Kidney (tissue), 22 donors: ENCODE data around the gene DIPK1A. TPM values are rescaled to one million over a fixed set of nuclear protein-coding genes. Genes with fewer than 3 reads are reported as not detected.
A peak's percentile ranks its signal among the peaks of the same experiment; 100 is the strongest.

Source experiments
- DNase-seq, 5 donors: peaks; one replicate each; pipeline ENCODE4 v3.0.0-alpha.2; 2013 to 2020
- FAIRE-seq: peaks from 2 replicates; lab custom pipeline; 2012; peaks lifted over from hg19 to GRCh38; lab: Jason Lieb, UNC
- H3K27ac ChIP-seq, 2 donors: one replicate each; pipeline ENCODE4 v1.7.0; 2013; ENCODE audit warnings: low read depth in 2 of 2, low read length in 2 of 2, inconsistent platforms in 1 of 2
- H3K27me3 ChIP-seq: one replicate; pipeline ENCODE4 v1.7.1; 2013; ENCODE audit warnings: low read length, inconsistent platforms; ENCODE audit not compliant: control insufficient read depth, insufficient read depth
- H3K36me3 ChIP-seq, 3 donors: one replicate each; pipeline versions ENCODE4 v1.7.0 to v1.7.1; 2013; ENCODE audit warnings: low read length in 3 of 3, control low read depth in 1 of 3, inconsistent platforms in 1 of 3; ENCODE audit not compliant: insufficient read depth in 3 of 3, control insufficient read depth in 2 of 3
- H3K4me1 ChIP-seq, 3 donors: one replicate each; pipeline versions ENCODE4 v1.7.0 to v1.7.1; 2013; ENCODE audit warnings: low read length in 3 of 3, inconsistent platforms in 1 of 3, low read depth in 1 of 3; ENCODE audit not compliant: control insufficient read depth in 2 of 3, insufficient read depth in 2 of 3
- H3K4me3 ChIP-seq, 3 donors: one replicate each; pipeline versions ENCODE4 v1.7.0 to v1.8.1; 2013; ENCODE audit warnings: low read length in 3 of 3, control low read depth in 1 of 3, inconsistent platforms in 1 of 3
- H3K9ac ChIP-seq, 3 donors: one replicate each; pipeline versions ENCODE4 v1.7.0 to v1.7.1; 2013; ENCODE audit warnings: low read length in 3 of 3, control low read depth in 1 of 3, inconsistent platforms in 1 of 3
- H3K9me3 ChIP-seq, 3 donors: one replicate each; pipeline versions ENCODE4 v1.7.0 to v1.7.1; 2013; ENCODE audit warnings: low read length in 3 of 3, control low read depth in 1 of 3, inconsistent platforms in 1 of 3; ENCODE audit not compliant: control insufficient read depth in 2 of 3, insufficient read depth in 1 of 3
- intact Hi-C: fragments of 100-400 bp; cut with DNase I; formaldehyde crosslinking; loops from one replicate; pipeline ENCODE4 v1.11.1; 2022
- long read RNA-seq, 10 donors: library from polyadenylated mRNA in 1 of 10; unstranded in 1 of 10; transcript quantifications; one replicate each; pipeline ENCODE4 v2.0.0 and lab custom pipeline, GENCODE V29; 2021 to 2026
- polyA plus RNA-seq: library from polyadenylated mRNA; stranded (reverse); fragments of 350-450 nt; fragmentation: Illumina TruSeq; extraction: RNeasy Lipid Tissue Mini Kit (QIAGEN cat#74804); gene quantifications from one replicate; pipeline ENCODE4 v1.2.3, GENCODE V29; 2014; ENCODE audit warnings: low read depth, low replicate concordance; ENCODE audit not compliant: insufficient read depth
- total RNA-seq: library from RNA; stranded (reverse); fragmentation: NEBNext Ultra II Directional; extraction: Animal tissue kit (Norgen Biotek cat#: 25700); gene quantifications from one replicate; pipeline ENCODE4 v1.2.1, GENCODE V29; 2021
- TF ChIP-seq, protein P1 (sequence below): IDR thresholded peaks from 3 replicates; pipeline ENCODE4 v1.5.1; 2012; ENCODE audit warnings: mild to moderate bottlenecking, moderate library complexity, borderline replicate concordance; ENCODE audit not compliant: insufficient read depth; ENCODE audit errors: extremely low read depth
- donor health status: control.
- donor health status: control.
- donor health status: control.
- donor health status: control.
- donor health status: control.
- donor health status: DM: yes; HTN: yes; CAD: no.
- donor health status: Normal renal cell carcinoma (clear cell type).

DIPK1A gene
- total RNA-seq, result 4.0 TPM
- polyA plus RNA-seq, result 6.1 TPM
- long read RNA-seq, donor 1, partial matches to known transcripts, result 5,003 of 5,106 reads
- long read RNA-seq, donor 1, other reads (novel, unspliced or antisense), result 99 of 5,106 reads
- long read RNA-seq, donor 2, partial matches to known transcripts, result 4,828 of 4,942 reads
- long read RNA-seq, donor 2, other reads (novel, unspliced or antisense), result 114 of 4,942 reads
- long read RNA-seq, donor 3, partial matches to known transcripts, result 0 of 2 reads
- long read RNA-seq, donor 3, other reads (novel, unspliced or antisense), result 0 of 2 reads
- long read RNA-seq, donor 4, partial matches to known transcripts, result 2,106 of 3,589 reads
- long read RNA-seq, donor 4, other reads (novel, unspliced or antisense), result 1,483 of 3,589 reads
- long read RNA-seq, donor 5, result 0 reads
- long read RNA-seq, donor 6, partial matches to known transcripts, result 11,690 of 11,989 reads
- long read RNA-seq, donor 6, other reads (novel, unspliced or antisense), result 296 of 11,989 reads
- long read RNA-seq, donor 7, transcript FAM69A-201 (5 exons, 2,574 nt), result major isoform, 7 of 9 reads
- long read RNA-seq, donor 7, partial matches to known transcripts, result 0 of 9 reads
- long read RNA-seq, donor 7, other reads (novel, unspliced or antisense), result 2 of 9 reads
- long read RNA-seq, donor 8, result 0 reads
- long read RNA-seq, donor 9, partial matches to known transcripts, result 2,166 of 3,599 reads
- long read RNA-seq, donor 9, other reads (novel, unspliced or antisense), result 1,432 of 3,599 reads
- long read RNA-seq, donor 10, partial matches to known transcripts, result 0 of 1 reads
- long read RNA-seq, donor 10, other reads (novel, unspliced or antisense), result 0 of 1 reads

DNA sequence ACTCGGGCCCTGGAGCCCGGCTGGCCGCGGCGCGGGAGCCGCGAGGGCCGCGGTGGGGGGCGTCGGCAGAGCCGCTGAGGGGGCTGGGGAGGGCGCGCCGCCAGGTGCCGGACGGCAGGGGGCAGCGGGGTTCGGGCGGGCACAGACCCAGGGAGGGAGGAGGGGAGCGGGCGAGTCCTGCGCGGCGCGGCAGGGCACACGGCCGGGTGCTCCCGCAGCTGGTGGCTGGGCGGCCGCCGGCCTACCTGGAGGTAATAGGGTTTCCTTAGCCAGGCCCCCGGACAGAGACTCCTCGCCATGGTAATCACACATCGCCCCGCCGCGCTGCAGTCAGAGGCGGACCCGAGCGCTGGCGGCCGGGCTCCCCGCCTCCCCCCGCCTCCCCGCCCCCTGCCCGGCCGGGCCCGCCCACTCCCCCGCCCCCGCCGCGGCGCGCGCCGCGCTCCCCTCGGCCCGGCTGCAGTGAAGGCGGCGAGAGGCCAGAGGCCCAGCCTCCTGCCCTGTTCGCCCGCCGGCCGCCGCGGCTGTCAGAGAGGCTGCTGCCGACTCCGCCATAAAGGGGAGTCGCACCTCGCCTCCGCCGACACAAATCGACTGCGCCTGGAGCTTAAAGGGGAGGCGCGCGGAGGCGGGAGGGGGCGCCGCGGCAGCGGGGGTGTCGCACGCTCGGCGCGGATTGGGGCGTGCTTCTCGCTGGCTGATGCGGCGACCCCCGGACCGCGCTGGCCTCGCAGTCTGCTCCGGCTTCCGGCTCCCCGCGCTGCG, at the start of gene DIPK1A:
TSS of gene DIPK1A (minus strand) at position 332 of the 765 bp plus-strand sequence. CDS start at position 299, 33 bp downstream.
- DNase-seq (peak; percentile 83 to 92 (median 90)), FAIRE-seq (no peak)
- Histone ChIP-seq H3K4me1 (peaks cover 0 to 10% (median 10%) of the 10 kb centered on the region in 3 donors), H3K36me3 (no peaks in the 10 kb centered on the region), H3K27me3 (no peaks in the 10 kb centered on the region), H3K9ac (peak within 1 kb of the TSS; percentile 69 to 92 (median 72)), H3K9me3 (no peaks in the 10 kb centered on the region), H3K4me3 (peak within 1 kb of the TSS; percentile 83 to 85 (median 83)), H3K27ac (peak within 1 kb of the TSS; percentile 82 to 89)
- intact Hi-C loops, result no loop called here
- TF ChIP-seq, protein P1, sequence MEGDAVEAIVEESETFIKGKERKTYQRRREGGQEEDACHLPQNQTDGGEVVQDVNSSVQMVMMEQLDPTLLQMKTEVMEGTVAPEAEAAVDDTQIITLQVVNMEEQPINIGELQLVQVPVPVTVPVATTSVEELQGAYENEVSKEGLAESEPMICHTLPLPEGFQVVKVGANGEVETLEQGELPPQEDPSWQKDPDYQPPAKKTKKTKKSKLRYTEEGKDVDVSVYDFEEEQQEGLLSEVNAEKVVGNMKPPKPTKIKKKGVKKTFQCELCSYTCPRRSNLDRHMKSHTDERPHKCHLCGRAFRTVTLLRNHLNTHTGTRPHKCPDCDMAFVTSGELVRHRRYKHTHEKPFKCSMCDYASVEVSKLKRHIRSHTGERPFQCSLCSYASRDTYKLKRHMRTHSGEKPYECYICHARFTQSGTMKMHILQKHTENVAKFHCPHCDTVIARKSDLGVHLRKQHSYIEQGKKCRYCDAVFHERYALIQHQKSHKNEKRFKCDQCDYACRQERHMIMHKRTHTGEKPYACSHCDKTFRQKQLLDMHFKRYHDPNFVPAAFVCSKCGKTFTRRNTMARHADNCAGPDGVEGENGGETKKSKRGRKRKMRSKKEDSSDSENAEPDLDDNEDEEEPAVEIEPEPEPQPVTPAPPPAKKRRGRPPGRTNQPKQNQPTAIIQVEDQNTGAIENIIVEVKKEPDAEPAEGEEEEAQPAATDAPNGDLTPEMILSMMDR, result peak; percentile 7

GRCh38 chr1:93007941-93008577, 46.8 kb upstream of the DIPK1A start:
- FAIRE-seq (no peak), DNase-seq (no peak)
- intact Hi-C loops, result no loop called here
- Histone ChIP-seq H3K9ac (no peak overlapping the region), H3K36me3 (no peaks in the 10 kb centered on the region), H3K27me3 (no peaks in the 10 kb centered on the region), H3K9me3 (no peaks in the 10 kb centered on the region), H3K27ac (no peak overlapping the region), H3K4me1 (no peaks in the 10 kb centered on the region), H3K4me3 (no peak overlapping the region)
- TF ChIP-seq, protein P1, result no peak

- Histone ChIP-seq H3K4me3 (no peak overlapping the region), H3K9ac (no peak overlapping the region), H3K36me3 (no peaks in the 10 kb centered on the region), H3K27me3 (no peaks in the 10 kb centered on the region), H3K9me3 (no peaks in the 10 kb centered on the region), H3K4me1 (peaks cover 0 to 2% (median 0%) of the 10 kb centered on the region in 3 donors), H3K27ac (no peak overlapping the region)
- no peak for DNase-seq
- intact Hi-C loops, result no loop called here
- TF ChIP-seq, protein P1, result no peak
- FAIRE-seq, result no peak
Measured at GRCh38 chr1:93005252-93005598, 44.0 kb upstream of the DIPK1A start.
